ENCODE results near the gene ABITRAM.

The ABITRAM gene

GRCh38 chr9:108924466-108924865, 9.7 kb upstream of the ABITRAM start:
- peaks cover 63 to 82% (median 68%) of the 10 kb centered on the region in 5 donors for H3K36me3 ChIP-seq (ENCODE audit: control insufficient read depth in 5 of 5, insufficient read depth in 5 of 5, low read length in 5 of 5)
- H3K9ac ChIP-seq (ENCODE audit: low read length in 5 of 5): no peak overlapping the region
- no peak overlapping the region for H3K27ac ChIP-seq (ENCODE audit: low read depth, low read length)
- no peaks in the 10 kb centered on the region for H3K27me3 ChIP-seq (ENCODE audit: control insufficient read depth in 5 of 5, insufficient read depth in 4 of 5, low read length in 5 of 5)
- H3K9me3 ChIP-seq (ENCODE audit: control insufficient read depth in 5 of 5, low read length in 5 of 5): no peaks in the 10 kb centered on the region
- no peak overlapping the region for H3K4me3 ChIP-seq (ENCODE audit: low read depth in 1 of 5, low read length in 5 of 5)
- no peaks in the 10 kb centered on the region for H3K4me1 ChIP-seq (ENCODE audit: control insufficient read depth in 5 of 5, insufficient read depth in 5 of 5, low read length in 5 of 5)

DNA sequence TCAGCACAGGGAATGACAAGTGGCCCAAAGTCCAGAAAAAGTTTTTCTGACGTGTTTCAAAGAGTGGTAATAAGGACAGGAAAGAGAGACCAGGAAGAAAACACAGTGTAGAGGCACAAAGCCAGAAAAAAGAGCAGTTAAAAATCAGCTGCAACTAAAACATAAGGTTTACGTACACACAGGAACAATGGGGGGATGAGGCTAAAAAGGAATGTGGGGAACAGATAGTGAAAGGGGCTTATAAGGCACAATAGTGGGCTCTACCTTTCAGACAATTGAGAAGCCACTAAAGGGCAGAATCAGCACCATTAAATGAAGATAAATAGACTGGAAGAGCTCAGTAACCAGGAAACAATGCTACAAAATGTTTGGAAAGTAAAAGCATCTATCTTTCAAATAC, 5.8 kb upstream of the ABITRAM start:
- Histone ChIP-seq H3K27ac (ENCODE audit: low read depth, low read length) (no peak overlapping the region), H3K9me3 (ENCODE audit: control insufficient read depth in 5 of 5, low read length in 5 of 5) (no peaks in the 10 kb centered on the region), H3K36me3 (ENCODE audit: control insufficient read depth in 5 of 5, insufficient read depth in 5 of 5, low read length in 5 of 5) (peaks cover 41 to 62% (median 51%) of the 10 kb centered on the region in 5 donors), H3K4me1 (ENCODE audit: control insufficient read depth in 5 of 5, insufficient read depth in 5 of 5, low read length in 5 of 5) (peaks cover 5 to 11% (median 10%) of the 10 kb centered on the region in 5 donors), H3K27me3 (ENCODE audit: control insufficient read depth in 5 of 5, insufficient read depth in 4 of 5, low read length in 5 of 5) (no peaks in the 10 kb centered on the region), H3K9ac (ENCODE audit: low read length in 5 of 5) (no peak overlapping the region), H3K4me3 (ENCODE audit: low read depth in 1 of 5, low read length in 5 of 5) (no peak overlapping the region)

- H3K27me3 ChIP-seq (ENCODE audit: control insufficient read depth in 5 of 5, insufficient read depth in 4 of 5, low read length in 5 of 5): no peaks in the 10 kb centered on the region
- H3K9me3 ChIP-seq (ENCODE audit: control insufficient read depth in 5 of 5, low read length in 5 of 5): no peaks in the 10 kb centered on the region
- H3K4me3 ChIP-seq (ENCODE audit: low read depth in 1 of 5, low read length in 5 of 5): peak overlapping the region; percentile 91 to 100 (median 100)
- H3K27ac ChIP-seq (ENCODE audit: low read depth, low read length): peak overlapping the region; percentile 82
- H3K4me1 ChIP-seq (ENCODE audit: control insufficient read depth in 5 of 5, insufficient read depth in 5 of 5, low read length in 5 of 5): peaks cover 5 to 26% (median 24%) of the 10 kb centered on the region in 5 donors
- peaks cover 6 to 18% (median 15%) of the 10 kb centered on the region in 5 donors for H3K36me3 ChIP-seq (ENCODE audit: control insufficient read depth in 5 of 5, insufficient read depth in 5 of 5, low read length in 5 of 5)
- peak overlapping the region; percentile 1 to 91 (median 84) for H3K9ac ChIP-seq (ENCODE audit: low read length in 5 of 5)
Observed at GRCh38 chr9:108933231-108933717, 926 bp upstream of the ABITRAM start.

GRCh38 chr9:108933718-108934322, 380 bp upstream of the ABITRAM start, which contains the start of gene ELP1:
TSS of gene ELP1 (minus strand) at chr9:108934124. CDS start at chr9:108931146, 2,978 bp downstream.
- Histone ChIP-seq H3K9ac (ENCODE audit: low read length in 5 of 5) (peak within 1 kb of the TSS; percentile 84 to 94 (median 90)), H3K36me3 (ENCODE audit: control insufficient read depth in 5 of 5, insufficient read depth in 5 of 5, low read length in 5 of 5) (peaks cover under 1 to 13% (median 10%) of the 10 kb centered on the region in 5 donors), H3K9me3 (ENCODE audit: control insufficient read depth in 5 of 5, low read length in 5 of 5) (no peaks in the 10 kb centered on the region), H3K4me1 (ENCODE audit: control insufficient read depth in 5 of 5, insufficient read depth in 5 of 5, low read length in 5 of 5) (peaks cover 5 to 26% (median 24%) of the 10 kb centered on the region in 5 donors), H3K27ac (ENCODE audit: low read depth, low read length) (peak within 1 kb of the TSS; percentile 82), H3K27me3 (ENCODE audit: control insufficient read depth in 5 of 5, insufficient read depth in 4 of 5, low read length in 5 of 5) (no peaks in the 10 kb centered on the region), H3K4me3 (ENCODE audit: low read depth in 1 of 5, low read length in 5 of 5) (peak within 1 kb of the TSS; percentile 99 to 100 (median 100))

DNA sequence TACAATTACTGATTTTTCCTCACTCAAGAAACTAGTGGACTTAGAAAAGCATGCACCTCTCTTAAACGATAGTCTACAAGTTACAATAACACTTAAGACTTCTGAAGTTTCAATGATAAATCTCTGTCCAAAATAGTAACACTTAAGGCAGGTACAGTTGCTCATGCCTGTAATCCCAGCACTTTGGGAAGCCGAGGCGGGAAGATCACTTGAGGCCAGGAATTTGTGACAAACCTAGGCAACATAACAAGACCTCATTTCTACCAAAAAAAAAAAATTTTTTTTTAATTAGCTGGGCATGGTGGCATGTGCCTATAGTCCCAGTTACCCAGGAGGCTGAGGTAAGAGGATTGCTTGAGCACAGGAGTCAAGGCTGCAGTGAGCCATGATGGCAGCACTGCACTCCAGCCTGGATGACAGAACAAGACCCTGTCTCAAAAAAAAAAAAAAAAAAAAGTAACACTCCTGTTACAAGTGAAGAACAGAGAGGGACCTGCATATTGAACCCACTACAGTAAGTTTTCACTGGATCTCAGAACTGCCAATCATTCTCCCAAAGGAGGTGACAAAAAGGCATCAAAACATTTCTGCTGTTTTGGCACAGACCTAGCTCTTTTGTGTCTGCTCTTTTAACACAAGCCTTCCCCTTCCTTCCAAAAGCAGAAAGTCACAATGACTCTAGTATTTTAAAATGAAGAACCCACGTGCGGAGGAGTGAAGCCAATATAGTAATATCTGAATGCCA, 3.5 kb downstream of the ABITRAM start:
- no peak overlapping the region for H3K27ac ChIP-seq (ENCODE audit: low read depth, low read length)
- H3K4me3 ChIP-seq (ENCODE audit: low read depth in 1 of 5, low read length in 5 of 5): no peak overlapping the region
- peaks cover 4 to 23% (median 21%) of the 10 kb centered on the region in 5 donors for H3K4me1 ChIP-seq (ENCODE audit: control insufficient read depth in 5 of 5, insufficient read depth in 5 of 5, low read length in 5 of 5)
- peaks cover 12 to 34% (median 20%) of the 10 kb centered on the region in 5 donors for H3K36me3 ChIP-seq (ENCODE audit: control insufficient read depth in 5 of 5, insufficient read depth in 5 of 5, low read length in 5 of 5)
- no peak overlapping the region for H3K9ac ChIP-seq (ENCODE audit: low read length in 5 of 5)
- no peaks in the 10 kb centered on the region for H3K9me3 ChIP-seq (ENCODE audit: control insufficient read depth in 5 of 5, low read length in 5 of 5)
- no peaks in the 10 kb centered on the region for H3K27me3 ChIP-seq (ENCODE audit: control insufficient read depth in 5 of 5, insufficient read depth in 4 of 5, low read length in 5 of 5)

GRCh38 chr9:108939975-108940374, 5.8 kb downstream of the ABITRAM start:
- H3K36me3 ChIP-seq (ENCODE audit: control insufficient read depth in 5 of 5, insufficient read depth in 5 of 5, low read length in 5 of 5): peaks cover 15 to 42% (median 29%) of the 10 kb centered on the region in 5 donors
- H3K9ac ChIP-seq (ENCODE audit: low read length in 5 of 5): no peak overlapping the region
- no peak overlapping the region for H3K4me3 ChIP-seq (ENCODE audit: low read depth in 1 of 5, low read length in 5 of 5)
- no peak overlapping the region for H3K27ac ChIP-seq (ENCODE audit: low read depth, low read length)
- no peaks in the 10 kb centered on the region for H3K9me3 ChIP-seq (ENCODE audit: control insufficient read depth in 5 of 5, low read length in 5 of 5)
- H3K27me3 ChIP-seq (ENCODE audit: control insufficient read depth in 5 of 5, insufficient read depth in 4 of 5, low read length in 5 of 5): no peaks in the 10 kb centered on the region
- H3K4me1 ChIP-seq (ENCODE audit: control insufficient read depth in 5 of 5, insufficient read depth in 5 of 5, low read length in 5 of 5): peaks cover 0 to 6% (median 4%) of the 10 kb centered on the region in 5 donors

DNA sequence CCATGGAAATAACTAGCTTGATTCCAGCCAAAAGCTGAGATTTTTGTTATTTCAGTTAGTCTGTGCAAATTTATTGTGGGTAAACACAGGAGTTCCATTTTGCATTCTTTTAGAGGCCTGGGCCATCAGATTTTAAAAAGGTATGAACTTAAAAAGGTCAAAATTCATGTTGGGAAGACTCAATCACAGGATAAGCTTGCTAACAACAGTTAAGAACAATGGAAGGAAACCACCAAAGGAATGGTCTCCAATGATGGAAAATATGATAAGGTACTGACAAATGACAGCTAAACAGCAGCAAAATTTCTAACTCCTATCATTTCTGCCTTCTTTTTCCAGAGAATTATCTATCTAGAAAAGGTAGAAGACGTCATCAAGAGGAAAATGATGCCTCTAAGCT, 16.0 kb downstream of the ABITRAM start:
- Histone ChIP-seq H3K36me3 (ENCODE audit: control insufficient read depth in 5 of 5, insufficient read depth in 5 of 5, low read length in 5 of 5) (peaks cover 0 to 20% (median 3%) of the 10 kb centered on the region in 5 donors), H3K27ac (ENCODE audit: low read depth, low read length) (no peak overlapping the region), H3K9ac (ENCODE audit: low read length in 5 of 5) (no peak overlapping the region), H3K4me1 (ENCODE audit: control insufficient read depth in 5 of 5, insufficient read depth in 5 of 5, low read length in 5 of 5) (peaks cover 0 to 5% (median 0%) of the 10 kb centered on the region in 5 donors), H3K9me3 (ENCODE audit: control insufficient read depth in 5 of 5, low read length in 5 of 5) (no peaks in the 10 kb centered on the region), H3K27me3 (ENCODE audit: control insufficient read depth in 5 of 5, insufficient read depth in 4 of 5, low read length in 5 of 5) (no peaks in the 10 kb centered on the region), H3K4me3 (ENCODE audit: low read depth in 1 of 5, low read length in 5 of 5) (no peak overlapping the region)

- Histone ChIP-seq H3K27ac (ENCODE audit: low read depth, low read length) (no peak overlapping the region), H3K9me3 (ENCODE audit: control insufficient read depth in 5 of 5, low read length in 5 of 5) (no peaks in the 10 kb centered on the region), H3K27me3 (ENCODE audit: control insufficient read depth in 5 of 5, insufficient read depth in 4 of 5, low read length in 5 of 5) (no peaks in the 10 kb centered on the region), H3K9ac (ENCODE audit: low read length in 5 of 5) (no peak overlapping the region), H3K4me1 (ENCODE audit: control insufficient read depth in 5 of 5, insufficient read depth in 5 of 5, low read length in 5 of 5) (peaks cover 0 to 5% (median 0%) of the 10 kb centered on the region in 5 donors), H3K36me3 (ENCODE audit: control insufficient read depth in 5 of 5, insufficient read depth in 5 of 5, low read length in 5 of 5) (peaks cover 0 to 20% (median 3%) of the 10 kb centered on the region in 5 donors), H3K4me3 (ENCODE audit: low read depth in 1 of 5, low read length in 5 of 5) (no peak overlapping the region)
Observed at GRCh38 chr9:108951578-108951977, 17.4 kb downstream of the ABITRAM start.

GRCh38 chr9:108953983-108954574, 19.9 kb downstream of the ABITRAM start:
- H3K27ac ChIP-seq (ENCODE audit: low read depth, low read length): no peak overlapping the region
- H3K4me1 ChIP-seq (ENCODE audit: control insufficient read depth in 5 of 5, insufficient read depth in 5 of 5, low read length in 5 of 5): peaks cover 0 to 5% (median 0%) of the 10 kb centered on the region in 5 donors
- no peak overlapping the region for H3K4me3 ChIP-seq (ENCODE audit: low read depth in 1 of 5, low read length in 5 of 5)

More at GRCh38 chr9:108953983-108954574, 19.9 kb downstream of the ABITRAM start:
- no peak overlapping the region for H3K9ac ChIP-seq (ENCODE audit: low read length in 5 of 5)
- H3K9me3 ChIP-seq (ENCODE audit: control insufficient read depth in 5 of 5, low read length in 5 of 5): no peaks in the 10 kb centered on the region
- H3K27me3 ChIP-seq (ENCODE audit: control insufficient read depth in 5 of 5, insufficient read depth in 4 of 5, low read length in 5 of 5): no peaks in the 10 kb centered on the region
- H3K36me3 ChIP-seq (ENCODE audit: control insufficient read depth in 5 of 5, insufficient read depth in 5 of 5, low read length in 5 of 5): peaks cover 0 to 16% (median 3%) of the 10 kb centered on the region in 5 donors
